GM12892 (cell line): ENCODE data around the gene C4orf50.

Source experiments
- POLR2A ChIP-seq: IDR thresholded peaks from 2 replicates; pipeline ENCODE4 v1.6.1; 2011; ENCODE audit warnings: low read depth, low read length, control low read depth
- POLR2AphosphoS5 ChIP-seq: IDR thresholded peaks from 2 replicates; pipeline ENCODE4 v1.6.1; 2011; ENCODE audit warnings: low read depth, low read length, control low read depth
- TAF1 ChIP-seq: IDR thresholded peaks from 2 replicates; pipeline ENCODE4 v1.6.1; 2011; ENCODE audit warnings: low read depth, mild to moderate bottlenecking, control low read depth, low read length, borderline replicate concordance

GRCh38 chr4:5923376-5923775 is 94.9 kb downstream of the C4orf50 start:
- no peak for TF ChIP-seq POLR2A
- no peak for TF ChIP-seq TAF1
- TF ChIP-seq POLR2AphosphoS5, result no peak
